Measurements from ENCODE around the gene SEC14L3. TPM values are rescaled to one million over a fixed set of nuclear protein-coding genes. Genes with fewer than 3 reads are reported as not detected.

Gene SEC14L3
- total and polyA plus RNA-seq, 2 donors (not counting 3 experiments of a cell fraction or from before 2014, with no cell fraction given) = not detected

GRCh38 chr22:30502911-30503310 is 31.1 kb upstream of the SEC14L3 start:
- no peak overlapping the region for H3K27ac ChIP-seq (ENCODE audit: insufficient read depth, low read depth, low read length)
- H3K79me2 ChIP-seq (ENCODE audit: control insufficient read depth, insufficient read depth, low read length) = no peaks in the 10 kb centered on the region
- no peaks in the 10 kb centered on the region for H3K9me1 ChIP-seq (replicated peaks; ENCODE audit: control insufficient read depth, extremely low read depth, insufficient read depth, low read length)
- FAIRE-seq = no peak
- ChIA-PET CTCF (interaction anchor here (1.5 kb wide), 1 partner anchor 115 kb away, joined by 3 read pairs; no protein-coding TSS in a partner anchor), POLR2A (no interaction called here)
- no peaks in the 10 kb centered on the region for H3K9me3 ChIP-seq (replicated peaks; ENCODE audit: control insufficient read depth, insufficient read depth, low read length)
- H3K4me2 ChIP-seq (ENCODE audit: insufficient read depth, low read length) = no peak overlapping the region
- H3K27me3 ChIP-seq (ENCODE audit: control insufficient read depth in 2 of 2, insufficient read depth in 2 of 2, low read length in 2 of 2) = peaks cover 13% of the 10 kb centered on the region in 2 experiments
- dilution Hi-C loops (cut with MboI; ENCODE audit: extremely low pct_ligation_motif_present, low sequenced_read_pairs) = no loop called here
- H4K20me1 ChIP-seq (replicated peaks; ENCODE audit: control insufficient read depth, extremely low read depth, insufficient read depth, low read length) = no peaks in the 10 kb centered on the region
- no peaks in the 10 kb centered on the region for H3K4me1 ChIP-seq (ENCODE audit: control insufficient read depth, extremely low read depth, insufficient read depth, low read length)
- DNase-seq (ENCODE audit: low read depth, low spot score) = no peak
- H3K4me3 ChIP-seq (replicated peaks in 1 of 3; ENCODE audit: insufficient read depth in 1 of 3, low read depth in 1 of 3, low read length in 3 of 3) = no peak overlapping the region
- no TSS peak for BruUV-seq (replicated peaks)
- no peaks in the 10 kb centered on the region for H3K36me3 ChIP-seq (ENCODE audit: control insufficient read depth in 2 of 2, extremely low read depth in 1 of 2, insufficient read depth in 2 of 2, low read length in 2 of 2)
- no peak for TF ChIP-seq FOS (IDR thresholded peaks at IDR 0.05; ENCODE audit: borderline replicate concordance, insufficient read depth, low read length)
- no peak for TF ChIP-seq POLR2A (IDR thresholded peaks at IDR 0.05; ENCODE audit: low read depth, low read length)
- no peak for TF ChIP-seq CTCF (IDR thresholded peaks at IDR 0.05; ENCODE audit: extremely low read depth in 1 of 2, insufficient read depth in 1 of 2, low read depth in 1 of 2, low read length in 2 of 2)
- no peak for TF ChIP-seq JUN (IDR thresholded peaks at IDR 0.05; ENCODE audit: borderline replicate concordance, insufficient read depth, insufficient read length, low read depth)
- TF ChIP-seq EZH2 (IDR thresholded peaks at IDR 0.05; ENCODE audit: borderline replicate concordance, low read depth, low read length, severe bottlenecking) = no peak
- TF ChIP-seq GATA2 (IDR thresholded peaks at IDR 0.05; ENCODE audit: insufficient read depth, insufficient read length, low read depth, low read length) = no peak
- TF ChIP-seq MYC (IDR thresholded peaks at IDR 0.05; ENCODE audit: low read depth, low read length) = no peak
- TF ChIP-seq, protein P1, sequence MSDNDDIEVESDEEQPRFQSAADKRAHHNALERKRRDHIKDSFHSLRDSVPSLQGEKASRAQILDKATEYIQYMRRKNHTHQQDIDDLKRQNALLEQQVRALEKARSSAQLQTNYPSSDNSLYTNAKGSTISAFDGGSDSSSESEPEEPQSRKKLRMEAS (IDR thresholded peaks at IDR 0.05; ENCODE audit: insufficient read depth, insufficient read length) = no peak
- TF ChIP-seq POLR2AphosphoS5 (IDR thresholded peaks at IDR 0.05; ENCODE audit: insufficient read depth, low read depth, low read length) = no peak
- intact Hi-C loops (cut with micrococcal nuclease) = no loop called here
- no peak overlapping the region for H3K9ac ChIP-seq (replicated peaks; ENCODE audit: extremely low read depth, insufficient read depth, low read length)
- H2AFZ ChIP-seq (ENCODE audit: low read depth, low read length) = no peak overlapping the region
